Right lobe of liver (tissue), 6 donors: ENCODE results near the gene TDRD1. TPM values are rescaled to one million over a fixed set of nuclear protein-coding genes. Genes with fewer than 3 reads are reported as not detected.

Source experiments
- ATAC-seq, 4 donors: fragments of 200-7000 bp; cut with Tn5 transposase; one replicate each; pipeline ENCODE4 v1.9.1; 2020; ENCODE audit warnings: mild to moderate bottlenecking in 4 of 4, moderate library complexity in 4 of 4
- DNase-seq, 3 donors: peaks; one replicate each; pipeline ENCODE4 v3.0.0-alpha.2; 2020
- H3K27ac ChIP-seq, 3 donors: fragments of 200-600 bp; one replicate each; pipeline ENCODE4 v1.8.0; 2022
- H3K27me3 ChIP-seq, 2 donors: fragments of 200-600 bp; one replicate each; pipeline ENCODE4 v1.8.0; 2022
- H3K36me3 ChIP-seq, 4 donors: fragments of 200-600 bp; sonication (generic) in 1 of 4; one replicate each; pipeline versions ENCODE4 v1.5.1 to v1.8.0; 2017 to 2022; ENCODE audit warnings: control low read depth in 1 of 4
- H3K4me1 ChIP-seq, 4 donors: fragments of 200-600 bp; sonication (generic) in 1 of 4; one replicate each; pipeline versions ENCODE4 v1.5.1 to v1.8.0; 2017 to 2022; ENCODE audit warnings: control low read depth in 1 of 4
- H3K4me3 ChIP-seq, 3 donors: fragments of 200-600 bp; one replicate each; pipeline ENCODE4 v1.8.0; 2022
- H3K9me3 ChIP-seq, 4 donors: fragments of 200-600 bp; sonication (generic) in 1 of 4; one replicate each; pipeline versions ENCODE4 v1.5.1 to v1.8.0; 2017 to 2022; ENCODE audit warnings: control low read depth in 1 of 4
- CTCF ChIP-seq, 4 donors: fragments of 200-600 bp in 3 of 4; fragments of 450-650 bp in 1 of 4; IDR thresholded peaks; one replicate each; pipeline versions ENCODE4 v1.5.1 to v1.8.0; 2016 to 2022; ENCODE audit warnings: antibody characterized with exemption in 4 of 4, mild to moderate bottlenecking in 2 of 4
- POLR2A ChIP-seq: fragments of 450-650 bp; IDR thresholded peaks from one replicate; pipeline ENCODE4 v1.6.1; 2017; ENCODE audit warnings: antibody characterized with exemption, mild to moderate bottlenecking
- WGBS: methylation state at CpG from one replicate; pipeline ENCODE4 v1.1.6; 2018; ENCODE audit warnings: low coverage, low lambda C conversion rate; ENCODE audit not compliant: insufficient coverage; ENCODE audit errors: missing lambda C conversion rate; 5-methylcytosine and 5-hydroxymethylcytosine counted together
- intact Hi-C, 2 donors: fragments of 100-400 bp; cut with DNase I; formaldehyde crosslinking; loops; one replicate each; pipeline versions ENCODE4 v1.11.2 to v1.14.1; 2022
- total RNA-seq, 6 experiments: library from RNA; depleted of rRNA in 2 of 6; stranded (reverse); fragments of >200 nt in 2 of 6; fragmentation: NEBNext Ultra II Directional in 3 of 6; extraction: Animal tissue kit (Norgen Biotek cat#: 25700) in 3 of 6; gene quantifications; one replicate each; pipeline versions ENCODE4 v1.1.0 to v1.2.4, GENCODE V29; 2016 to 2023
- donor health status: DM: no; HTN: yes; CAD: no.
- donor health status: DM: no; HTN: no; CAD: no.
- donor health status: DM: no; HTN: no; CAD: no.
- donor health status: DM: no; HTN: yes; CAD: no.
- donor health status: DM: no; HTN: yes; CAD: no.

The TDRD1 gene
- total RNA-seq, 6 experiments from 2014 or later, result 0.06 to 0.17 (median 0.12) TPM; not detected in 1

DNA sequence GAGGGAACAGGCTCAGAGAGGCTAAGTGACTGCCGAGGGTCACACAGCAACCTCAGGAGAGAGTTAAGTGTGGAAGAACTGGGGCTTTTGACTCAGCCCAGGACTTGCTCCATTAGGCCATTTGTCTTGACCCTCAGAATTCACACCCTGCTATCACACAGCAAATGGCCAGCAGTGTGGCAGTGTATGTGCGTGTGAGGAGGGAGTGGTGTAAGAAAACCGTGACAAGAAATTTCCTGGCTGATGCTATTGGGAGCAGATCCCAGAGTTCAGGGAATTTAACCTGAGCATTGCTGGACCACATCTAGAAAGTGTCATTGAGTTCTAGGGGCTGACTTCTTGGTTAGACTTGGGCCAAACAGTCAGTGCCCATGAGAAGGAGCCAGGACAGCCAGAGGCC, 78.3 kb downstream of the TDRD1 start:
- ATAC-seq, result no peak
- TF ChIP-seq POLR2A, result no peak
- TF ChIP-seq CTCF (IDR thresholded peaks at IDR 0.05), result no peak
- H3K9me3 ChIP-seq, result no peaks in the 10 kb centered on the region
- no peak for DNase-seq
- no peak overlapping the region for H3K27ac ChIP-seq
- H3K4me3 ChIP-seq, result no peak overlapping the region
- 60% methylated on average over 3 of the region's 3 CpGs for WGBS
- H3K27me3 ChIP-seq, result no peaks in the 10 kb centered on the region
- no peaks in the 10 kb centered on the region for H3K4me1 ChIP-seq
- intact Hi-C loops, result no loop called here
- no peaks in the 10 kb centered on the region for H3K36me3 ChIP-seq

DNA sequence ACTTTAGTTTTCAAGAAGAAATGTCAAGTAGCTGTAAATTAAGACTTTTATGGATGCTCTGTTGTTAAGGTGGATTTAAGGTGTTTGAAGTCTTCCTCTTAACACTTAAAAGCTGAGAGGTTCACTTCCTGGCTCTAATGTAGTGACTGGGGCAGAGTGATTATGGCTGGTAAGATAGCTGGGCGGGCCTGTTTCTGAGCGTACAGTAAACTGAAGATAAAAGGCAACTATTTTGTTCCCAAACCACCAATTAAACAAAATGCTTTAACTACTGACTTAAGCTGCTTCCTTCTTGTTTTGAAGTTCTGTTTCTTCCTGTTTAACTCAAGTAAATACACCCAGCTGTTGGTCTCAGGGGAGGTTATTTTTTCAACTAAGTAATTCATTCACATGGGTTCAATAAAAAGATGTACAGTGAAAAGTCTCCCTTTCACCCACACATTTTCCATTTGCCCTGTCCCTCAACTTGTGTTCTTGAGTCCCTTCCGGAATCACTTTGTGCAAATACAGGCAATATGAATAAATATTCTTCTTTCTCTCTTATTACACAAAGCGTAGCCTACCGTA, 79.2 kb downstream of the TDRD1 start:
- Histone ChIP-seq H3K4me1 (no peaks in the 10 kb centered on the region), H3K4me3 (no peak overlapping the region), H3K9me3 (no peaks in the 10 kb centered on the region), H3K27me3 (no peaks in the 10 kb centered on the region), H3K36me3 (no peaks in the 10 kb centered on the region), H3K27ac (no peak overlapping the region)
- intact Hi-C loops, result no loop called here
- no peak for TF ChIP-seq POLR2A
- no peak for TF ChIP-seq CTCF (IDR thresholded peaks at IDR 0.05)
- 86% methylated on average over 5 of the region's 5 CpGs for WGBS
- ATAC-seq, result no peak
- no peak for DNase-seq

- TF ChIP-seq CTCF (IDR thresholded peaks at IDR 0.05), result no peak
- TF ChIP-seq POLR2A, result no peak
- H3K27ac ChIP-seq, result no peak overlapping the region
- H3K4me3 ChIP-seq, result no peak overlapping the region
- no peaks in the 10 kb centered on the region for H3K4me1 ChIP-seq
- H3K9me3 ChIP-seq, result no peaks in the 10 kb centered on the region
- ATAC-seq (no peak), DNase-seq (no peak)
- intact Hi-C loops, result no loop called here
- 80% methylated on average over 10 of the region's 10 CpGs for WGBS
- no peaks in the 10 kb centered on the region for H3K27me3 ChIP-seq
- H3K36me3 ChIP-seq, result no peaks in the 10 kb centered on the region
Observed at GRCh38 chr10:114259824-114260223, 80.7 kb downstream of the TDRD1 start.

DNA sequence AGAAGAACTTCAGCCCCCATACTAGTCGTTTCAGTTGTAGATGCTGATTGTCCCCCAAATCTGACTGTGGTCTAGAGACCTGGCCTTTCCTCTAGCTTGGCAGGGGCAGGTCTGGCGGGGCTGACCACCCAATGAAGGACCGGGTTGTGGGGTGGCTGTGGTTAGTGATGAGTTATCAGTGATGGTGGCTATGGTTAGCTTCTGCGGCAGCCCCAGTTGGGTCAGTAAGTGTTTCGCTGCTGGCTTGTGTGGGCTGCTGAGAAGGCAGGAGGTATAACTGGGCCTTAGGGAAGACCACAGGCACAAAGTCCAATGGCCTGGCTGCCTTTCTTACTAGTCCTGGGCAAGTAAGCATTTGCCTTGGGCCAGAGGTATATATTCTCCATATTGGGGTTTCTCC, 81.2 kb downstream of the TDRD1 start:
- TF ChIP-seq CTCF (IDR thresholded peaks at IDR 0.05) (no peak), POLR2A (no peak)
- ATAC-seq (no peak), DNase-seq (no peak)
- WGBS, result 43% methylated on average over 1 of the region's 5 CpGs
- Histone ChIP-seq H3K36me3 (no peaks in the 10 kb centered on the region), H3K27me3 (no peaks in the 10 kb centered on the region), H3K27ac (no peak overlapping the region), H3K9me3 (no peaks in the 10 kb centered on the region), H3K4me3 (no peak overlapping the region), H3K4me1 (no peaks in the 10 kb centered on the region)
- intact Hi-C loops, result no loop called here

- H3K4me3 ChIP-seq, result no peak overlapping the region
- intact Hi-C loops, result no loop called here
- no peak for DNase-seq
- H3K27me3 ChIP-seq, result no peaks in the 10 kb centered on the region
- no peak for ATAC-seq
- no peaks in the 10 kb centered on the region for H3K9me3 ChIP-seq
- WGBS, result 38% methylated on average over 1 of the region's 2 CpGs
- no peaks in the 10 kb centered on the region for H3K4me1 ChIP-seq
- H3K36me3 ChIP-seq, result no peaks in the 10 kb centered on the region
- TF ChIP-seq POLR2A, result no peak
- TF ChIP-seq CTCF (IDR thresholded peaks at IDR 0.05), result no peak
- no peak overlapping the region for H3K27ac ChIP-seq
Observed at GRCh38 chr10:114261076-114261475, 81.9 kb downstream of the TDRD1 start.
